Memory B cell (primary cell): ENCODE results near the gene FETUB.
"Not testable (repeated sequence)": the region's sequence is repeated elsewhere in the genome, so short reads cannot be mapped to it uniquely, and the experiment has no call there.

Source experiments
- ATAC-seq: fragments of 150-1000 bp; cut with Tn5 transposase; 2 replicates; pipeline ENCODE4 v1.10.0; 2021; ENCODE audit warnings: low read depth, mild to moderate bottlenecking, moderate library complexity
- DNase-seq, 2 donors: peaks; one replicate each; pipeline ENCODE4 v3.0.0; 2022; ENCODE audit warnings: low spot score in 2 of 2
- H3K27ac Mint-ChIP-seq: one replicate; pipeline ENCODE4 v1.8.0; 2022; ENCODE audit warnings: mild to moderate bottlenecking, moderate library complexity, mixed read lengths
- H3K27me3 Mint-ChIP-seq: one replicate; pipeline ENCODE4 v1.8.0; 2022; ENCODE audit warnings: mixed read lengths
- H3K36me3 Mint-ChIP-seq: one replicate; pipeline ENCODE4 v1.8.0; 2022; ENCODE audit warnings: mild to moderate bottlenecking, mixed read lengths
- H3K4me1 Mint-ChIP-seq: one replicate; pipeline ENCODE4 v1.8.0; 2022; ENCODE audit warnings: mixed read lengths
- H3K4me3 Mint-ChIP-seq: one replicate; pipeline ENCODE4 v1.8.0; 2022; ENCODE audit warnings: mild to moderate bottlenecking, moderate library complexity, mixed read lengths
- H3K9me3 Mint-ChIP-seq: one replicate; pipeline ENCODE4 v1.8.0; 2022; ENCODE audit warnings: mixed read lengths

Gene FETUB

GRCh38 chr3:186664119-186664495 is 23.9 kb downstream of the FETUB start:
- ATAC-seq (no peak), DNase-seq (no peak)
- peaks cover 10% of the 10 kb centered on the region for H3K27me3 Mint-ChIP-seq
- no peak overlapping the region for H3K27ac Mint-ChIP-seq
- no peaks in the 10 kb centered on the region for H3K4me1 Mint-ChIP-seq
- H3K9me3 Mint-ChIP-seq, result no peaks in the 10 kb centered on the region
- no peak overlapping the region for H3K4me3 Mint-ChIP-seq
- no peaks in the 10 kb centered on the region for H3K36me3 Mint-ChIP-seq

DNA sequence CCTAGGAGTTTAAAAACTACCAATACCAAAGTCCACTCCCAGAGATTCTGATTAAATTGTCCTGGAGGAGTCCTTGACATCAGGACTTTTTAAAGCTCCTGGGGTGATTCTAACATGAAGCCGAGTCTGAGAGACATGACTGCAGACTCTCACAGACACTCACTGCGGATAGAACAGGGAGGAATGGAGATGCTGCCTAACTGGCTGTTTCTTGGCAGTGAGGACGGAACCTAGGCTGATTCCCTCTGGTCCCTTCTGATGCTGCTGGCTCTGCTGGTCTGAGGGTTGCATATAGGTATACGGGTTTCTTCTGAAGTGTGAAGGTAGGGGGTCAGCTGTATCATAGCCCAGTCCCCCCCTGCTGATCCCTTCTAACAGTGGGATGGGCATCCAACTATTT is 24.3 kb downstream of the FETUB start:
- Mint-ChIP-seq H3K27ac (no peak overlapping the region), H3K4me1 (peaks cover 2% of the 10 kb centered on the region), H3K27me3 (peaks cover 9% of the 10 kb centered on the region), H3K4me3 (no peak overlapping the region), H3K36me3 (no peaks in the 10 kb centered on the region), H3K9me3 (no peaks in the 10 kb centered on the region)
- ATAC-seq, result no peak
- DNase-seq, result no peak

- no peak for DNase-seq
- Mint-ChIP-seq H3K4me3 (no peak within 1 kb of the TSS), H3K36me3 (no peaks in the 10 kb centered on the region), H3K27me3 (peaks cover 9% of the 10 kb centered on the region), H3K4me1 (peaks cover 2% of the 10 kb centered on the region), H3K9me3 (no peaks in the 10 kb centered on the region), H3K27ac (no peak within 1 kb of the TSS)
- no peak for ATAC-seq
Measured at GRCh38 chr3:186665625-186666188, 25.5 kb downstream of the FETUB start, which contains the start of gene HRG. TSS of gene HRG (plus strand) at chr3:186666014. CDS start at chr3:186666032, 18 bp downstream.

DNA sequence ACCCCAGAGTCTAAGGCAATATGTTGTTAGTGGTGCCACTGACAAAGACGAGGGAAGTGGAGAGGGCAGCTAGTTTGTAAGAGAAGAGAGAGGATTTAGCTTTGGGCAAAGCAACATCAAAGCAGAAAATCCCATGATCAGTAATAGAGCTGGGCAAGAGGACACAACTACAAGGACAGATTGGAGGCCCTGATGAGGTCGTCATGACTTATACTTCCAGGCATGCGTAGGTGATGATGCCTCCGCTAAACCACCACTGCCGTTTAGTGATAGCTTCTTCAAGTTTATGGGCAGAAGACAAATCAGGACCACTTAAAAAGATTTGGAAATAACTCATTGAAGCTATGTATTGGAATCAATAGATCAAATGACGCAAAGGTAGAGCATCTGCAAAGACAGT is 28.2 kb downstream of the FETUB start:
- Mint-ChIP-seq H3K4me3 (no peak overlapping the region), H3K4me1 (peaks cover 5% of the 10 kb centered on the region), H3K27me3 (peaks cover 10% of the 10 kb centered on the region), H3K27ac (no peak overlapping the region), H3K36me3 (no peaks in the 10 kb centered on the region), H3K9me3 (no peaks in the 10 kb centered on the region)
- DNase-seq (no peak), ATAC-seq (no peak)

DNA sequence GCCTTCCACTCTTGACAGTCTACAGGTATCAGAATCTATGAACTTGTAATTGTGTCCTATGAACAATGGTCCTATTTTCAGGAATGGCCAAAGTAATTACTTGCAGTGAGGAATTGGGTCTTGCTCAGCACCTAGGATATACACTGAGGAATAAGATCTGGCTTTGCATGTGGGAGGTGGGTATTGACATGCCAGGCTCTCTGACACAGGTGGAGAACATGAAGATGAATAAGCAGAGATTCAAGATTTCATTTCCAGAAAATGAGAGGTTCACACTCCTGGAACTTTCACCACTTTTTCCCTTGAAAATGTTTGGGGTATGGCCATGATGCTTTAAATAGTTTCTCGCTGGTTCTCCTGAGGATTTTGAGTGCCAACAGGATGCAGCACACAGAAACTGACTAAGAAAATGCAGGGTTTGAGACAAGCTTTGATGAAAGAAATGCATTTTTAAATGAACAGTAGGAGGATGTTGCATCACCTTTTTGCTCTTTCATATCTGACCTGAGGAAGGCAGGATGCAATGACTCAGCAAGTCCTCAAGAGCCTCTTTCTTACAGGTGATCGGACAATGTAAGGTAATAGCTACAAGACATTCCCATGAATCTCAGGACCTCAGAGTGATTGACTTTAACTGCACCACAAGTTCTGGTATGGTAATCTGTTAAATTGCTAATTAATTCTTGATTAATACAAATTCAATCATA is 29.3 kb downstream of the FETUB start:
- Mint-ChIP-seq H3K4me1 (peaks cover 5% of the 10 kb centered on the region), H3K27ac (no peak overlapping the region), H3K27me3 (peaks cover 6% of the 10 kb centered on the region), H3K9me3 (no peaks in the 10 kb centered on the region), H3K36me3 (no peaks in the 10 kb centered on the region), H3K4me3 (no peak overlapping the region)
- DNase-seq (no peak), ATAC-seq (no peak)

GRCh38 chr3:186670155-186670554 is 30.0 kb downstream of the FETUB start:
- Mint-ChIP-seq H3K4me3 (no peak overlapping the region), H3K36me3 (no peaks in the 10 kb centered on the region), H3K9me3 (no peaks in the 10 kb centered on the region), H3K27me3 (peaks cover 9% of the 10 kb centered on the region), H3K27ac (no peak overlapping the region), H3K4me1 (peaks cover 7% of the 10 kb centered on the region)
- DNase-seq (no peak), ATAC-seq (no peak)

GRCh38 chr3:186671051-186671450 is 30.9 kb downstream of the FETUB start:
- H3K27me3 Mint-ChIP-seq, result peaks cover 7% of the 10 kb centered on the region
- H3K4me3 Mint-ChIP-seq, result no peak overlapping the region
- no peak overlapping the region for H3K27ac Mint-ChIP-seq
- no peaks in the 10 kb centered on the region for H3K9me3 Mint-ChIP-seq
- DNase-seq (no peak), ATAC-seq (no peak)
- no peaks in the 10 kb centered on the region for H3K36me3 Mint-ChIP-seq
- peaks cover 7% of the 10 kb centered on the region for H3K4me1 Mint-ChIP-seq

DNA sequence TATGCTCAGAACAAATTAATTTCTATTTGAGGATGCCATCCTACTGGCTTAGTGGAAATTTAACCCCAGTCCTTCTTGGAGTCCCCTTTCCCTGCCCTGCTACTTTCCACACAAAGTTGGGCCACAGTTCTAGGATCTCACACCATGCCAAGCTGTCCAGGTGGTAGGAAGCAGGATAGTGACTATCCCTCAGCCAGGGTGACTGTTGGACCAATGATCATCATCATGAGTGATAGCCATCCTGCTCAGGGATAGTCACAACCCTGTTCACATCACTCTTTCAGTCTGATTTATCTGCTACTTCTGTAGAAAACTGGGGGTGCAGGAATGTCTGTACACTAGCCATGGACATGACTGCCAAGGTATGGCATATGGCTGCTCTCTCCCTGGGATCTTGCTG is 38.4 kb downstream of the FETUB start:
- no peak for DNase-seq
- peaks cover 2% of the 10 kb centered on the region for H3K4me1 Mint-ChIP-seq
- no peaks in the 10 kb centered on the region for H3K36me3 Mint-ChIP-seq
- no peak overlapping the region for H3K27ac Mint-ChIP-seq
- no peak for ATAC-seq
- no peaks in the 10 kb centered on the region for H3K9me3 Mint-ChIP-seq
- H3K27me3 Mint-ChIP-seq, result peaks cover 26% of the 10 kb centered on the region
- H3K4me3 Mint-ChIP-seq, result no peak overlapping the region

- DNase-seq (no peak), ATAC-seq (no peak)
- Mint-ChIP-seq H3K36me3 (no peaks in the 10 kb centered on the region), H3K4me1 (peaks cover 2% of the 10 kb centered on the region), H3K27ac (no peak overlapping the region), H3K27me3 (peaks cover 26% of the 10 kb centered on the region), H3K9me3 (no peaks in the 10 kb centered on the region), H3K4me3 (no peak overlapping the region)
Measured at GRCh38 chr3:186679151-186679550, 39.0 kb downstream of the FETUB start.

DNA sequence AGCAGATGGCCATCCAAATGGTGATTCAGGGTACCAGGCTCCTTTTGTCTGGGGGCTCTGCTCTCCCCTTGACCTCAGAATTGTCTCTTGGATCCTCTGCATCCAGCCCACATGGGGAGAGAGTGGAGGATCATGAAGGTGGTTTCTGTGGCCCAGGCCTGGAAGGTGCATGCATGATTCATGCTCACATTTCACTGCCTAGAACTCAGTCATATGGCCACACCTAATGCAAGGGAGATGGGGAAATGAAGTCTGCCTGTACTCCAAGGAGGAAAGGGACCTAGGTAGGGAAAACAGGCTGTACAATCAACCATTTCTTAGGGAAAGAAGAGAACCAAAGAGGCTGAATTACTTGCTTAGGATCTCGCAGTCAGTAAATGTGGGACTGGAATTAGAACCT is 40.7 kb downstream of the FETUB start:
- Mint-ChIP-seq H3K4me1 (no peaks in the 10 kb centered on the region), H3K27me3 (peaks cover 30% of the 10 kb centered on the region), H3K27ac (no peak overlapping the region), H3K9me3 (peaks cover 7% of the 10 kb centered on the region), H3K36me3 (peaks cover 5% of the 10 kb centered on the region), H3K4me3 (no peak overlapping the region)
- DNase-seq (no peak), ATAC-seq (no peak)

DNA sequence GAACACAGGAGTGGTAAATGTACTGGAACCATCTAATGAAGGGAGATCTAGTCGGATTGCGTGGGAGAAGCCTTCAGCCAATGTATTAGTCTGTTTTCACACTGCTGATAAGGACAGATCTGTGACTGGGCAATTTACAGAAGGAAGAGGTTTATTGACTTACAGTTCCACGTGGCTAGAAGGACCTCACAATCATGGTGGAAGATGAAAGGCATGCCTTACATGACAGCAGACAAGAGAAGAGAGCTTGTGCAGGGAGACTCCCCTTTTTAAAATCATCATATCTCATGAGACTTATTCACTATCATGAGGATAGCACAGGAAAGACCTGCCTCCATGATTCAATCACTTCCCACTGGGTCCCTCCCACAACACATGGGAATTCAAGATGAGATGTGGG is 42.6 kb downstream of the FETUB start:
- peaks cover 27% of the 10 kb centered on the region for H3K27me3 Mint-ChIP-seq
- no peak overlapping the region for H3K4me3 Mint-ChIP-seq
- DNase-seq (no peak), ATAC-seq (no peak)
- peaks cover 5% of the 10 kb centered on the region for H3K36me3 Mint-ChIP-seq
- no peak overlapping the region for H3K27ac Mint-ChIP-seq
- peaks cover 7% of the 10 kb centered on the region for H3K9me3 Mint-ChIP-seq
- H3K4me1 Mint-ChIP-seq, result no peaks in the 10 kb centered on the region

DNA sequence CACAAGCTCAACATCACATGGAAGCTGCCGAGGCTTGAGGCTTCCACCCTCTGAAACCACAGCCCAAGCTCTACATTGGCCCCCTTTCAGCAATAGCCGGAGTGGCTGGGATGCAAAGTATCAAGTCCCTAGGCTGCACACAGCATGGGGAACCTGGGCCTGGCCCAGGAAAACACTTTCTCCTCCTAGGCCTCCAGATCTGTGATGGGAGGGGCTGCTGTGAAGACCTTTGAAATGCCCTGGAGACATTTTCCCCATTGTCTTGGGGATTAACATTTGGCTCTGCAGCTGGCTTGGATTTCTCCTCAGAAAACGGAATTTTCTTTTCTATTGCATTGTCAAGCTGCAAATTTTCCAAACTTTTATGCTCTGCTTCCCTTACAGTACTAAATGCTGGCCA is 43.8 kb downstream of the FETUB start:
- Mint-ChIP-seq H3K27me3 (peaks cover 27% of the 10 kb centered on the region), H3K27ac (no peak overlapping the region), H3K9me3 (peaks cover 7% of the 10 kb centered on the region), H3K36me3 (peaks cover 5% of the 10 kb centered on the region), H3K4me3 (no peak overlapping the region), H3K4me1 (no peaks in the 10 kb centered on the region)
- no peak for DNase-seq
- no peak for ATAC-seq

DNA sequence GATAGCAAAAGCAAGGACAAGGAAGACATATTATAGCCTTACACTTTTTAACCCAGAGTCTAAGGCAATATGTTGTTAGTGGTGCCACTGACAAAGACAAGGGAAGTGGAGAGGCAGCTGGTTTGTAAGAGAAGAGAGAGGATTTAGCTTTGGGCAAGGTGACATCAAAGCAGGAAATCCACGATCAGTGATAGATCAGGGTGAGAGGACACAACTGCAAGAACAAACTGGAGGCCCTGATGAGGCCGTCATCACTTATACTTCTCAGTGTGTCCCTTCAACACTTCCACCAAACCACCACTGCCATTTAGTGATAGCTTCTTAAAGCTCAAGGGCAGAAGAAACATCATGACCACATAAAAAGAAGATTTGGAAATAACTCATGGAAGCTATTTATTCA is 46.3 kb downstream of the FETUB start:
- not testable (repeated sequence) for H3K36me3 Mint-ChIP-seq, ATAC-seq, H3K27ac Mint-ChIP-seq, H3K4me3 Mint-ChIP-seq, DNase-seq, H3K4me1 Mint-ChIP-seq, H3K9me3 Mint-ChIP-seq
- peaks cover 22% of the 10 kb centered on the region for H3K27me3 Mint-ChIP-seq

- Mint-ChIP-seq H3K27me3 (peaks cover 29% of the 10 kb centered on the region), H3K4me1 (no peaks in the 10 kb centered on the region)
- ATAC-seq, result no peak
Measured at GRCh38 chr3:186687120-186687651, 47.0 kb downstream of the FETUB start.

DNA sequence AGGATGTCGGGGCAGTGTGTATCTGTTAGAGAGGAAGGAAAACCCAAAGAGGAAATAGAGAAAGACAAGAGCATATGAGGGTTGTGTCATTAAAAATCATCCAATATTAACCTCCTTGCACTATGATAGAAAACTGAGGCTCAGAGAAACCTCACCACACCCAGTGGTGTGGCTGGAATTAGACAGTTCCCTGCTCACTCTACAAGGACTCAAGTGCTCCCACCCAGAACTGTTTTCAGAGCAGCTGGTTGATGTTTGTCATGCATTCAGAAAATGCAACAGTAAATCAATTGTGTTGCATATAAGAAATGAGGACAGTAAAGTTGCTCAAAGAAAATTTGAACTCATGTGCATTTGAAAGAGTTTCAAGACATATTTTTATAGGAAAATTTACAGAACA is 50.1 kb downstream of the FETUB start:
- H3K27ac Mint-ChIP-seq, DNase-seq, H3K9me3 Mint-ChIP-seq, H3K36me3 Mint-ChIP-seq, H3K4me3 Mint-ChIP-seq, H3K4me1 Mint-ChIP-seq, ATAC-seq: not testable (repeated sequence)
- H3K27me3 Mint-ChIP-seq, result peaks cover 21% of the 10 kb centered on the region

More at GRCh38 chr3:186687120-186687651, 47.0 kb downstream of the FETUB start:
- Mint-ChIP-seq H3K27ac (no peak overlapping the region), H3K9me3 (peaks cover 7% of the 10 kb centered on the region), H3K4me3 (no peak overlapping the region), H3K36me3 (peaks cover 5% of the 10 kb centered on the region)
- no peak for DNase-seq
